Lung (tissue), 12 donors: ENCODE data around the gene DHRS12. TPM values are rescaled to one million over a fixed set of nuclear protein-coding genes. Genes with fewer than 3 reads are reported as not detected.

Experiments used
- ATAC-seq: fragments of 200-7000 bp; cut with Tn5 transposase; one replicate; pipeline ENCODE4 v1.9.1; 2020; ENCODE audit warnings: moderate number of reproducible peaks; ENCODE audit not compliant: insufficient read depth, low FRiP score
- DNase-seq, 3 donors: peaks; one replicate each; pipeline ENCODE4 v3.0.0-alpha.2; 2013 to 2017
- H3K27ac ChIP-seq, 2 donors: one replicate each; pipeline ENCODE4 v1.5.1; 2013; ENCODE audit warnings: mild to moderate bottlenecking in 2 of 2, moderate library complexity in 2 of 2, control low read depth in 1 of 2, inconsistent platforms in 1 of 2, low read depth in 1 of 2, low read length in 1 of 2
- H3K27me3 ChIP-seq, 3 donors: one replicate each; pipeline ENCODE4 v1.5.1; 2013; ENCODE audit warnings: low read length in 2 of 3; ENCODE audit not compliant: control insufficient read depth in 3 of 3, insufficient read depth in 3 of 3
- H3K36me3 ChIP-seq, 4 donors: one replicate each; pipeline ENCODE4 v1.5.1; 2013; ENCODE audit warnings: low read length in 4 of 4, mild to moderate bottlenecking in 1 of 4, moderate library complexity in 1 of 4; ENCODE audit not compliant: control insufficient read depth in 4 of 4, insufficient read depth in 4 of 4
- H3K4me1 ChIP-seq, 5 donors: one replicate each; pipeline ENCODE4 v1.5.1; 2013; ENCODE audit warnings: low read length in 5 of 5, mild to moderate bottlenecking in 2 of 5, moderate library complexity in 1 of 5; ENCODE audit not compliant: control insufficient read depth in 5 of 5, insufficient read depth in 5 of 5
- H3K4me3 ChIP-seq: one replicate; pipeline ENCODE4 v1.5.1; 2013; ENCODE audit warnings: mild to moderate bottlenecking, control low read depth, moderate library complexity
- H3K9ac ChIP-seq, 2 donors: one replicate each; pipeline ENCODE4 v1.5.1; 2013; ENCODE audit warnings: low read length in 2 of 2, control low read depth in 1 of 2; ENCODE audit not compliant: insufficient read depth in 1 of 2
- H3K9me3 ChIP-seq, 4 donors: one replicate each; pipeline ENCODE4 v1.5.1; 2013; ENCODE audit warnings: low read length in 3 of 4, mild to moderate bottlenecking in 1 of 4, moderate library complexity in 1 of 4; ENCODE audit not compliant: control insufficient read depth in 4 of 4, insufficient read depth in 3 of 4
- WGBS, 2 donors: extraction: QIAGEN DNeasy Blood & Tissue Kit; methylation state at CpG; one replicate each; pipeline ENCODE4 v1.1.7; 2013; 5-methylcytosine and 5-hydroxymethylcytosine counted together
- polyA plus RNA-seq, 2 donors: library from polyadenylated mRNA; stranded (reverse); fragments of 200-250 nt; gene quantifications; one replicate each; pipeline ENCODE4 v1.2.1, GENCODE V29; 2013
- total RNA-seq, 2 donors: library from RNA; depleted of rRNA in 1 of 2; stranded (reverse); fragments of >200 nt in 1 of 2; gene quantifications; one replicate each; pipeline ENCODE4 v1.2.1, GENCODE V29; 2014 to 2021
- TF ChIP-seq, protein P1 (sequence below): IDR thresholded peaks from 2 replicates; pipeline ENCODE4 v1.5.1; 2012; ENCODE audit warnings: mild to moderate bottlenecking; ENCODE audit errors: control extremely low read depth, extremely low read depth
- donor health status: control.
- donor health status: control.
- donor health status: Bipolar disorder and iron deficiency.
- donor health status: healthy.
- donor health status: DM: yes; HTN: yes; CAD: no.

DHRS12 gene
- total and polyA plus RNA-seq, 4 donors = 8.5 to 17.9 (median 12.0) TPM

DNA sequence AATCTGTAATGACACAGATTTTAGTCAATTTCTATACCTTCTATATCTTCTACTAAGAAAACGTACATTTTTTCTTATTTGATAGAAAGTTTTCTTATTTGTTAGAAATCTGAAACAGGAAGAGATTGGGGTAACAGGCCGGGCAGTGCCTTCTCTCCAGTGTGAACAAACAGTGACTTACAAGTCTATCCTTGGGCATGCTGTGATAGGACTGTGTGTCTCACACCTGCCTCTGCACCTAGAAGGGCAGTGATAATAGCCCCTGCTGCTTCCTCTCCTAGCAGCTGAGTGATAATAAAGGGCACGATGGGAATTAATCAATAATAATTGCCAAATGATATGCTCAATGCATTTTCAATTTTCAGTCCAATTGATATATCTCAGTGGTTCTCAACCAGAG, 39.6 kb upstream of the DHRS12 start:
- no peak overlapping the region for H3K4me3 ChIP-seq
- ATAC-seq (no peak), DNase-seq (no peak)
- no peak overlapping the region for H3K27ac ChIP-seq
- no peaks in the 10 kb centered on the region for H3K36me3 ChIP-seq
- 72 to 85% methylated on average over 3 of the region's 3 CpGs for WGBS, 2 donors
- H3K9me3 ChIP-seq = no peaks in the 10 kb centered on the region
- TF ChIP-seq, protein P1, sequence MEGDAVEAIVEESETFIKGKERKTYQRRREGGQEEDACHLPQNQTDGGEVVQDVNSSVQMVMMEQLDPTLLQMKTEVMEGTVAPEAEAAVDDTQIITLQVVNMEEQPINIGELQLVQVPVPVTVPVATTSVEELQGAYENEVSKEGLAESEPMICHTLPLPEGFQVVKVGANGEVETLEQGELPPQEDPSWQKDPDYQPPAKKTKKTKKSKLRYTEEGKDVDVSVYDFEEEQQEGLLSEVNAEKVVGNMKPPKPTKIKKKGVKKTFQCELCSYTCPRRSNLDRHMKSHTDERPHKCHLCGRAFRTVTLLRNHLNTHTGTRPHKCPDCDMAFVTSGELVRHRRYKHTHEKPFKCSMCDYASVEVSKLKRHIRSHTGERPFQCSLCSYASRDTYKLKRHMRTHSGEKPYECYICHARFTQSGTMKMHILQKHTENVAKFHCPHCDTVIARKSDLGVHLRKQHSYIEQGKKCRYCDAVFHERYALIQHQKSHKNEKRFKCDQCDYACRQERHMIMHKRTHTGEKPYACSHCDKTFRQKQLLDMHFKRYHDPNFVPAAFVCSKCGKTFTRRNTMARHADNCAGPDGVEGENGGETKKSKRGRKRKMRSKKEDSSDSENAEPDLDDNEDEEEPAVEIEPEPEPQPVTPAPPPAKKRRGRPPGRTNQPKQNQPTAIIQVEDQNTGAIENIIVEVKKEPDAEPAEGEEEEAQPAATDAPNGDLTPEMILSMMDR = no peak
- no peak overlapping the region for H3K9ac ChIP-seq
- H3K4me1 ChIP-seq = peaks cover 0 to 4% (median 0%) of the 10 kb centered on the region in 5 donors
- no peaks in the 10 kb centered on the region for H3K27me3 ChIP-seq

DNA sequence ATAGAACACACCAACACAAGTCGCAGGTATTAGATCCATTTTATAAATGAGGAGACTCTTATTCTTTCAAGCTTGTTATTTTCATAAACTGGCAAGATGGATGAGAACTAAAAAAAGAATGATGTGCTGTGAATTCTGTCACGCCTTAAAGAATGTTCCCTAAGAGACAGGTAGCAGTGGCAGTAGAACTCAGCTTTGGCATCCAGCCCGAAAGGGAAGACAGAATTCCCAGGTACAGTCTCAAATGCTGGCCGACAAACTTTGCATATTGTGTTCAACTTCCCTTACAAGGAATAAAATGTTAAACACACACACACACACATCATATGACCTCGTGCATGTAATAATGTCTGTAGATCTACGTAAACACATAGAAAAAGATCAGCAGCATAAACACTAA, 37.8 kb upstream of the DHRS12 start:
- DNase-seq = no peak
- no peak for ATAC-seq
- H3K9ac ChIP-seq = no peak overlapping the region
- WGBS, 2 donors = 78 to 82% methylated on average over 6 of the region's 6 CpGs
- H3K27ac ChIP-seq = no peak overlapping the region
- TF ChIP-seq, protein P1 = no peak
- H3K36me3 ChIP-seq = no peaks in the 10 kb centered on the region
- no peak overlapping the region for H3K4me3 ChIP-seq
- no peaks in the 10 kb centered on the region for H3K27me3 ChIP-seq
- H3K4me1 ChIP-seq = peaks cover 0 to 4% (median 0%) of the 10 kb centered on the region in 5 donors
- H3K9me3 ChIP-seq = no peaks in the 10 kb centered on the region

DNA sequence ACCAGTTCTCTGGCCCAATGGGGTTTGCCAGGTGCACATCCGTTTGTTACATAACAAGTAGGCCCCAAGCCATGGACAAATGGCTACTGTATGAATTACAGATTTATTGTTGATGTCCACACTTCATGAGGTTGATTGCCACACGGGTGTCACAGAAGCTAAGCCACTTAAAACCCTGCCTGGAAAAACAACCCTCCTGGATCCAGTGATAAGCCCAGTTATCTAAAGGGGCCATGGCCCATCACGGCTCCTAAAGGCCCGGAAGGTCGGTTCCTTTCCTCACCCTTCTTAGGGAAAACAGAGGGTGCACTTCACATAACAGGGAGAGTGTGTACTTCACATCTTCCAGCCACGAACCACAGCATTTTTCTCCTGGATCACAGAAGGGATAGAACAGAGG, 37.0 kb upstream of the DHRS12 start:
- no peak for ATAC-seq
- TF ChIP-seq, protein P1 = no peak

More for the DNA sequence above, 37.0 kb upstream of the DHRS12 start:
- DNase-seq = no peak
- Histone ChIP-seq H3K4me3 (no peak overlapping the region), H3K36me3 (no peaks in the 10 kb centered on the region), H3K9ac (no peak overlapping the region), H3K4me1 (peaks cover 0 to 4% (median 0%) of the 10 kb centered on the region in 5 donors), H3K9me3 (no peaks in the 10 kb centered on the region), H3K27ac (no peak overlapping the region), H3K27me3 (no peaks in the 10 kb centered on the region)
- WGBS, 2 donors = 77 to 82% methylated on average over 6 of the region's 6 CpGs
